GM23338 (cell line): ENCODE measurements around the gene FYTTD1. TPM values are rescaled to one million over a fixed set of nuclear protein-coding genes. Genes with fewer than 3 reads are reported as not detected.

Experiments used
- ATAC-seq: fragments of 200-7000 bp; cut with Tn5 transposase; 3 replicates; pipeline ENCODE4 v1.9.1; 2020
- DNase-seq: peaks from one replicate; pipeline ENCODE4 v3.0.0-alpha.2; 2015; ENCODE audit warnings: low spot score
- H2AFZ ChIP-seq: fragments of 200-600 bp; sonication (generic); 2 replicates; pipeline ENCODE4 v1.8.0; 2016; ENCODE audit warnings: antibody characterized with exemption, mild to moderate bottlenecking, moderate library complexity
- H3F3A ChIP-seq: fragments of 200-600 bp; sonication (generic); replicated peaks from 2 replicates; pipeline ENCODE4 v1.8.0; 2017; ENCODE audit warnings: antibody characterized with exemption, mixed run types, low read depth
- H3K27ac ChIP-seq: fragments of 200-600 bp; sonication (generic); 2 replicates; pipeline ENCODE4 v1.6.1; 2016; ENCODE audit warnings: low read depth
- H3K27me3 ChIP-seq: fragments of 200-600 bp; sonication (generic); 2 replicates; pipeline ENCODE4 v1.8.0; 2016; ENCODE audit warnings: mild to moderate bottlenecking, mixed run types, moderate library complexity; ENCODE audit not compliant: insufficient read depth
- H3K36me3 ChIP-seq: fragments of 200-600 bp; sonication (generic); 2 replicates; pipeline ENCODE4 v1.8.0; 2016; ENCODE audit warnings: mild to moderate bottlenecking; ENCODE audit not compliant: insufficient read depth
- H3K4me1 ChIP-seq: fragments of 200-600 bp; sonication (generic); 2 replicates; pipeline ENCODE4 v1.8.0; 2016; ENCODE audit warnings: mild to moderate bottlenecking, moderate library complexity; ENCODE audit not compliant: insufficient read depth
- H3K4me2 ChIP-seq: fragments of 200-600 bp; sonication (generic); 2 replicates; pipeline ENCODE4 v1.7.1; 2017; ENCODE audit warnings: mixed run types
- H3K4me3 ChIP-seq: fragments of 200-600 bp; sonication (generic); 2 replicates; pipeline ENCODE4 v1.6.1; 2016; ENCODE audit warnings: mixed run types
- H3K79me2 ChIP-seq: fragments of 200-600 bp; sonication (generic); replicated peaks from 2 replicates; pipeline ENCODE4 v1.8.0; 2017; ENCODE audit warnings: mild to moderate bottlenecking; ENCODE audit not compliant: insufficient read depth
- H3K9me2 ChIP-seq: fragments of 200-600 bp; sonication (generic); 2 replicates; pipeline ENCODE4 v1.8.0; 2017; ENCODE audit not compliant: insufficient read depth
- H4K20me1 ChIP-seq: fragments of 200-600 bp; sonication (generic); replicated peaks from 2 replicates; pipeline ENCODE4 v1.8.0; 2017; ENCODE audit warnings: mild to moderate bottlenecking; ENCODE audit not compliant: insufficient read depth
- H3K27ac Mint-ChIP-seq: 2 replicates; pipeline ENCODE4 v1.8.0; 2020; ENCODE audit warnings: inconsistent platforms, mild to moderate bottlenecking, moderate library complexity, mixed read lengths
- H3K27me3 Mint-ChIP-seq: 3 replicates; pipeline ENCODE4 v1.8.0; 2022; ENCODE audit warnings: low read depth, mild to moderate bottlenecking, moderate library complexity, mixed read lengths, inconsistent platforms; ENCODE audit not compliant: insufficient read depth, poor library complexity
- H3K36me3 Mint-ChIP-seq: 3 replicates; pipeline ENCODE4 v1.8.0; 2021; ENCODE audit warnings: low read depth, mild to moderate bottlenecking, inconsistent platforms, moderate library complexity, mixed read lengths
- H3K4me1 Mint-ChIP-seq: 3 replicates; pipeline ENCODE4 v1.8.0; 2020; ENCODE audit warnings: mild to moderate bottlenecking, inconsistent platforms, mixed read lengths
- H3K4me3 Mint-ChIP-seq: 3 replicates; pipeline ENCODE4 v1.8.0; 2021; ENCODE audit warnings: moderate library complexity, mild to moderate bottlenecking, inconsistent platforms, mixed read lengths
- H3K9me3 Mint-ChIP-seq: 3 replicates; pipeline ENCODE4 v1.8.0; 2020; ENCODE audit warnings: moderate library complexity, mild to moderate bottlenecking, inconsistent platforms, mixed read lengths
- CREB1 ChIP-seq: fragments of 250-450 bp; sonication (Bioruptor Pico); IDR thresholded peaks from 2 replicates; pipeline ENCODE4 v1.5.0; 2020; ENCODE audit warnings: low read depth, mild to moderate bottlenecking, moderate library complexity
- CTCF ChIP-seq, 2 experiments: fragments of 200-600 bp in 1 of 2; sonication (generic) in 1 of 2; conservative IDR thresholded peaks; 2 replicates each; pipeline versions ENCODE4 v1.5.1 to v1.6.1; 2016 to 2017; ENCODE audit warnings: antibody characterized with exemption in 2 of 2, low read depth in 2 of 2, mild to moderate bottlenecking in 2 of 2, moderate library complexity in 1 of 2
- ETS1 ChIP-seq: IDR thresholded peaks from 2 replicates; pipeline ENCODE4 v1.6.1; 2016; ENCODE audit warnings: antibody characterized with exemption
- EZH2 ChIP-seq: fragments of 200-600 bp; sonication (generic); IDR thresholded peaks from one replicate; pipeline ENCODE4 v1.8.0; 2017; ENCODE audit warnings: antibody characterized with exemption, mild to moderate bottlenecking, low read depth; ENCODE audit not compliant: unreplicated experiment
- EZH2phosphoT487 ChIP-seq: fragments of 200-600 bp; sonication (generic); IDR thresholded peaks from one replicate; pipeline ENCODE4 v1.8.1; 2018; ENCODE audit warnings: antibody characterized with exemption; ENCODE audit not compliant: unreplicated experiment
- JUNB ChIP-seq: IDR thresholded peaks from one replicate; pipeline ENCODE4 v1.6.1; 2016; ENCODE audit warnings: antibody characterized with exemption; ENCODE audit not compliant: unreplicated experiment
- NANOG ChIP-seq: IDR thresholded peaks from 2 replicates; pipeline ENCODE4 v1.6.1; 2016; ENCODE audit warnings: antibody characterized with exemption, borderline replicate concordance
- POLR2AphosphoS5 ChIP-seq: IDR thresholded peaks from 2 replicates; pipeline ENCODE4 v1.6.1; 2016; ENCODE audit warnings: antibody characterized with exemption, low read depth
- REST ChIP-seq: IDR thresholded peaks from one replicate; pipeline ENCODE4 v1.6.1; 2018; ENCODE audit warnings: antibody characterized with exemption; ENCODE audit not compliant: unreplicated experiment
- STAT1 ChIP-seq: IDR thresholded peaks from one replicate; pipeline ENCODE4 v1.6.1; 2016; ENCODE audit warnings: antibody characterized with exemption; ENCODE audit not compliant: unreplicated experiment
- ZNF114 ChIP-seq: fragments of 250-450 bp; sonication (Bioruptor Pico); IDR thresholded peaks from 2 replicates; pipeline ENCODE4 v1.5.0; 2020; ENCODE audit warnings: mild to moderate bottlenecking, moderate library complexity
- ZNF331 ChIP-seq: fragments of 250-450 bp; sonication (Bioruptor Pico); IDR thresholded peaks from 2 replicates; pipeline ENCODE4 v1.5.0; 2020; ENCODE audit warnings: low read depth, mild to moderate bottlenecking, moderate library complexity
- ZNF462 ChIP-seq: fragments of 250-450 bp; sonication (Bioruptor Pico); IDR thresholded peaks from 2 replicates; pipeline ENCODE4 v1.5.0; 2020; ENCODE audit warnings: mild to moderate bottlenecking, moderate library complexity
- polyA plus RNA-seq: library from polyadenylated mRNA; unstranded; fragments of >200 nt; fragmentation: Nextera tagmentation; extraction: Ambion mirVana; gene quantifications from 2 replicates; pipeline ENCODE4 v1.2.1, GENCODE V29; 2016
- total RNA-seq: library from RNA; depleted of rRNA; stranded (reverse); fragments of >200 nt; shearing (Covaris generic); gene quantifications from 2 replicates; pipeline ENCODE4 v1.2.3, GENCODE V29; 2014

FYTTD1 gene
- total and polyA plus RNA-seq, 2 experiments from 2014 or later, result 13.7 to 14.8 TPM

- Histone ChIP-seq H3K9me2 (no peaks in the 10 kb centered on the region), H3K36me3 (peaks cover 3% of the 10 kb centered on the region; the same call in 1 of the 2 replicates), H3F3A (no peaks in the 10 kb centered on the region), H3K27ac (no peak overlapping the region), H4K20me1 (no peaks in the 10 kb centered on the region; the same call in 1 of the 2 replicates), H3K27me3 (no peaks in the 10 kb centered on the region), H3K4me3 (no peak overlapping the region), H3K4me1 (peaks cover under 1% of the 10 kb centered on the region; the same call in 1 of the 2 replicates), H3K79me2 (peaks cover 9% of the 10 kb centered on the region; the same call in 1 of the 2 replicates), H2AFZ (no peak overlapping the region), H3K4me2 (no peak overlapping the region)
- Mint-ChIP-seq H3K27ac (no peak overlapping the region), H3K27me3 (peaks cover 4% of the 10 kb centered on the region), H3K4me3 (no peak overlapping the region), H3K9me3 (no peaks in the 10 kb centered on the region), H3K36me3 (peaks cover 16% of the 10 kb centered on the region), H3K4me1 (no peaks in the 10 kb centered on the region)
- ATAC-seq (no peak), DNase-seq (no peak)
- no peak for TF ChIP-seq STAT1
- no peak for TF ChIP-seq CTCF (conservative IDR thresholded peaks at IDR 0.05; ENCODE audit: low read depth in 2 of 2)
- no peak for TF ChIP-seq ZNF331 (CRISPR knock-in tag)
- no peak for TF ChIP-seq ETS1
- TF ChIP-seq EZH2, result no peak
- no peak for TF ChIP-seq POLR2AphosphoS5
- no peak for TF ChIP-seq ZNF462 (CRISPR knock-in tag)
- no peak for TF ChIP-seq CREB1 (CRISPR knock-in tag)
- TF ChIP-seq JUNB, result no peak
- no peak for TF ChIP-seq REST
- TF ChIP-seq ZNF114 (CRISPR knock-in tag), result no peak
- TF ChIP-seq EZH2phosphoT487, result no peak
- no peak for TF ChIP-seq NANOG
Measured at GRCh38 chr3:197706658-197707057, 43.0 kb upstream of the FYTTD1 start.
